Dedifferentiated amniotic fluid mesenchymal stem cell (primary cell): ENCODE results near the gene ZPLD1.

ENCODE experiments used
- DNase-seq: peaks from one replicate; pipeline ENCODE4 v3.0.0-alpha.2; 2016; ENCODE audit errors: extremely low spot score

ZPLD1 gene

GRCh38 chr3:102434715-102435114 lies at the start of gene ZPLD1:
ZPLD1 (plus strand) TSS chr3:102435015; CDS start chr3:102438488, 3,473 bp downstream.
- DNase-seq, result no peak

GRCh38 chr3:102390171-102390864 lies 44.5 kb upstream of the ZPLD1 start:
- no peak for DNase-seq

DNA sequence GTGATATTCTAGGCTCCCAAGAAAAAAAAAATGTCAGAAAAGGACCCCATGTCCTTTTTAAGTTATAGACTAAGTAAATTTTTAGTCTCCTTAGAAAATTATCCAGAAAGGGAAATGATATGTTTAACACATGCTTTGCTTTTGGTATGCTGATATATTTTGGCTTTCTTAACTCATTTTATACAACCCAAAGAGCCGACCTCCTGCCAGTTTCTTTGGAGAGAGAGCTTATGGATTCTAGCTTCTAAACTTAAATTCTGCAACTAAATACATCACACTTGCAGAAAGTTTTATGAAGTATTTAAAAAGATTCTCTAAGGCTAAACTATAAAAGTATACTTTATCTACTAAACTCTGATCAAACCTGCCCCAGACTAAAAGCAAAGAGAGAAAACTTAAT lies 43.9 kb upstream of the ZPLD1 start:
- no peak for DNase-seq

GRCh38 chr3:102391491-102391890 lies 43.3 kb upstream of the ZPLD1 start:
- no peak for DNase-seq

DNA sequence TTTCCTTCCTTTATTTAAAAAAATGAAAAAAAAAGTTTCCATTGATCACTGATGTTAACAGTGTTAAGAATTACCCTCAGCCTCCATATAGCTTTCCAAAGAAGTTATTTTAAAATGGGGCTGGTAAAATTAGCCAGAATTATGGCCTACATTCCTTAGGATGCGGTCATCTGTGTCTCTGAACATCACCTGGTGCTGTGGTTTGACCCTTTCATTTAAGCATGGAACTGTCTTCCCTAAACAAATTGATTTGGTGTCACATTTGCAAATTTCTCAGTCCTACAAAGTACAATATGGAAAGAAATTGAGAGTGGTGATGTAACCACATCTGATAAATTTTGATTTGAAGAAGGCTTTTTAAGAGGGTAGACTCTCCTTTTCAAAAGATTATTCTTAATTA lies 40.3 kb upstream of the ZPLD1 start:
- DNase-seq, result no peak

DNA sequence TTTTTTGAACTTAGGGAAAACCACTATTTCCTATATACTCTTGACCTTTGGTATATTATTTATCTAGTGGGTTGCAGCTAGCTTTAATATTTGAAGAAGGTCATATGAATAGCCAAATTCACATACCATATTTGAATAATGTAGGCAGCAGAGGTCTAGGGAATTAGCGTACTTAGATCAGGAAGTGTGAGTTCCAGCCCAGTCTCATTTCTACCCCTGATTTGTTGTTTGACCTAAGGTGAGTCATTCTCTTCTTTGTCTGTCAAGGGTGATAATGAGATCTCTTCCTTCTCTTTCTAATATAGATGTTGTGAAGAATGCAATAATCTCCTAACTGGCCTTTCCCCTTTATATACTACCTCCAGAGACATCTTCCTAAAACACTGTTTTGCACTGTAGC lies 36.6 kb upstream of the ZPLD1 start:
- DNase-seq, result no peak

DNA sequence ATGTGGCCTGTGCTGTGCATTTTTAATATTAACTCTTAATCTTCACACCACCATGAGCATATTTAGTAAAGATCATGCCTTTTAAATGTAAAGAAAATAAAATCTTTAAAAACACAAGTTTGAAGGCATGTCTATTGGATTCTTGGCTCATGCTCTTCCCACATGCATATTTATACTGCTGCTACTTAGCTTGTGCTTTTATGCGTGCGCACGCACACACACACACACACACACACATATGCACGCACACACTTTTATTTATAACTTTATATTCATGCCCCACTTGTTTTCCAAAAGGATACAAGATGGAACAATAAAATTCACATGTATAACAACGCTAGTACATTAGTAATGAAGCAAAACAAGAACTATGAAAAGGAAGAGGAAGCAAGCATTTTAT lies 36.1 kb upstream of the ZPLD1 start:
- no peak for DNase-seq

- no peak for DNase-seq
These were observed 34.7 kb upstream of the ZPLD1 start for GRCh38 chr3:102400142-102400541.

- no peak for DNase-seq
These were observed 34.0 kb upstream of the ZPLD1 start for GRCh38 chr3:102400766-102401165.

DNA sequence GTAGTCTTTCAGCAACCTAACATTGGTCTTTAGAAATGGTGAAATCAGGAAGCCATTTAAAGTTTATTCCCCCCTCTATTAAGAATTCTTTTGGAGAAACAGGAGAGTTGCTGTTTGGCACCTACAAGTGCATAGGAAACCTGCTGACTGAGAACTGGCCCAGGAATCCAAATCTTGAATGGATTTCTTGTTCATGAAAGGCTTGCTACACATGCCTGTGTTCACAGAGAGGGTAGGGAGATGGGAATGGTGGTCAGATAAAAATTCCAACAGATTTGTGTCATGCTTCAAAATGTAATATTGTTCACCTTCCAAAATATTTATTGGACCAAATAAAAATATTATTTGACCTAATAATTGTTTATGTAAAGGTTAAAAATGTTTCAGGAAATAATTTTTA lies 24.2 kb upstream of the ZPLD1 start:
- no peak for DNase-seq

GRCh38 chr3:102415553-102415952 lies 19.3 kb upstream of the ZPLD1 start:
- DNase-seq, result no peak

DNA sequence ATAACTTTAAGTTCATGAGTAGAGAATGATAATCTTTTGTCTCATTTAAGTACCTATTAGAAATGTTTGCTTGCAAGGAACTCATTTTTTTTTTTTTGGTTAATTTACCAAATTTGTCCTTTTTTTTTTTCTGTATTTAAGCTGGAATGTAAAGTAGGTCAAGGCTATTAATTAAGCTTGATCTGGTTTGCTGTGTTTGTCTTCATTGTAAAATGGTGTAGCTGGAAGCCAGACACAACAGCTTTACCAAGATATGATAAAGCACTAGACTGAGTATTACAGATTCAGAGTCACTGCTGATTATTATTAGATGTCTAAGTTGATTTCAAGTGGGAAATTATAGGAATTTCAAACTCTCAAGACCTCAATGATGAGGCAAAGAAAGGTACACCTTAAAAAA lies 15.0 kb upstream of the ZPLD1 start:
- DNase-seq, result no peak

DNA sequence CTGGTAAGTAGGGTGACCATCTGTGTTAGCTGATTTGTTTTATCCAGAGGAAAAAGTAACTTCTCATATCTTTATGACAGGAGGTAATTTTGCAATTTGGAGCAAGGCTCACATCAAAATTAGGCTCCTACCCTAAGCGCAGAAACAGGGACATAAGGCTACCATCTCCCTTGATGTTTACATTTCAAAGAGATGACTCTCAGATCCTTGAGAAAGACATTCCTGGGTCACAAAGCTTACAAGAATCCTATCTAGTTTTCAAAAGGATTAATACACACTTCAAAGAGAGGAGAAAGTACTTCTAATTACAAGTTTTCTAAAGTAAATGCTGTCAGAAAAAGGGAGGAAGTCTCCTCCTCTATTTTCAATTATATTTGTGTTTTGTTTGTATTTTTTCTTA lies 7.0 kb downstream of the ZPLD1 start:
- no peak for DNase-seq

- no peak for DNase-seq
These were observed 8.2 kb downstream of the ZPLD1 start for GRCh38 chr3:102443021-102443420.

DNA sequence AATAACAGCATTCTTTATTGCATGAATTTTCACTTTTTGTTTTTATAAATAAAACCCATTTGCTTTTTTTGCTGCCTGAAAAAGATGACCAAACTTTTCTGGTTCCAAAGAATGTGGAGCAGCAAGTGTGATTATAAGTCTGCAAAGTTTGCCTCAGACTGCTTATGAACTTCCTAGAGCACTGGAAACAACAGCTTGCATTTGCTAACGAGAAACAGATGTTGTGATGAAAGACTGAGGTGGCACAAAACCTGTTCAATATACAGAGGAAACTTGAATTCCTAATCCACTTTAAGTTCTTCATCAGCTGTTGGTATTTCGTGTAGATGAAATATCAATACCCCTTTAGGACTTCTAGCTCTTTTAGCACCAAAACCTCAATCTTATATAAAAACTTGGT lies 9.3 kb downstream of the ZPLD1 start:
- peak; percentile 44 for DNase-seq

- no peak for DNase-seq
These were observed 12.5 kb downstream of the ZPLD1 start for GRCh38 chr3:102447272-102447671.

DNA sequence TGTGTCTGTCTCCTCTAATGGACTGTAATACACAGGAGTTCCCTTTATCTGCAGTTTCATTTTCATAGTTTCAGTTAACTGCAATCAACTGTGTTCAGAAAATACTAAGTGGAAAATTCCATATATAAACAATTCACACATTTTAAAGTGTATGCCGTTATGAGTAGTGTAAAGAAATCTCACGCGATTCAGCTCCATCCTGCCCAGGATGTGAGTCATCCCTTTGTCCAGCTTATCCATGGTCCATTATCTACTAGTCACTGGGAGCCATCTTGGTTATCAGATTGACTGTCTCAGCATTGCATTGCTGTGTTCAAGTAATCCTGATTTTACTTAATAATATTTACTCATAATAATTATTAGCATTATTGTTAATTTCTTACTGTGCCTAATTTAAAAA lies 14.5 kb downstream of the ZPLD1 start:
- no peak for DNase-seq

DNA sequence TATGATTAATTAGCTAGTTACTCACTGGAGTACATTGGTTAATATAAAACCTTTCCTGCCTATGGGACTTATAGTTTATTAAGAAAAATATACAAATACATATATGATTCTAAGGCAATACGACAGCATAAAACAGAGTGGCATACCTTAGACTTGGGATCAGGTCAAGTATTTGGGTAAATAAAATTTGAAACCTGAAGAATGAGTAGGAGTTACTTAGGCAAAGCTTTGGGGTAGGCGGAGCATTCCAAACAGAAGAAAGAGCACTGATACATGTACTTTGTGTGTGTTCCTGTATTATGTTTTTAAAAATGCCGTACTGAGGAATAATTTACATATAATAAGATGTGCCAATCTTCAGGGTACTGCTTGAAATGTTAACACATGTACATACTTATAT lies 15.1 kb downstream of the ZPLD1 start:
- no peak for DNase-seq

GRCh38 chr3:102450976-102451375 lies 16.2 kb downstream of the ZPLD1 start:
- no peak for DNase-seq

- DNase-seq, result no peak
These were observed 16.7 kb downstream of the ZPLD1 start for GRCh38 chr3:102451543-102451942.

GRCh38 chr3:102454181-102454580 lies 19.4 kb downstream of the ZPLD1 start:
- DNase-seq, result no peak

DNA sequence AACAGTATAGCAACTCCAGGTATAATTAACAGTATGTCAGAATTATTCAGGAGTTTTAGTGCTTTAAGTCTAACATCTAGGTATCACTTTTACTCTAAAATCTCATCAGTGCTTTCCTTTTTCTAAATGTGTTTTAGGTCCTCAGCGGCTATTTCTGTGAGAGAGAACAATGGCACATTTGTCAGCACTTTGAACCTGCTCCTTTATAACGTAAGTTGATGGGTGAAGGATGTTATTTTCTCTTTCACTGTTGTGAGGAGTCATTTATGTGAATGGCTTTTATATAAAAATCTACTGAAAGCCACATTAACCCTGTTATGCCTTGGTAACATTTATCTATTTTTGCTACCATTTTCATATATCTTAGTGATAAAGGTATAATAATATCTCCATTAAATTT lies 22.8 kb downstream of the ZPLD1 start:
- DNase-seq, result no peak

DNA sequence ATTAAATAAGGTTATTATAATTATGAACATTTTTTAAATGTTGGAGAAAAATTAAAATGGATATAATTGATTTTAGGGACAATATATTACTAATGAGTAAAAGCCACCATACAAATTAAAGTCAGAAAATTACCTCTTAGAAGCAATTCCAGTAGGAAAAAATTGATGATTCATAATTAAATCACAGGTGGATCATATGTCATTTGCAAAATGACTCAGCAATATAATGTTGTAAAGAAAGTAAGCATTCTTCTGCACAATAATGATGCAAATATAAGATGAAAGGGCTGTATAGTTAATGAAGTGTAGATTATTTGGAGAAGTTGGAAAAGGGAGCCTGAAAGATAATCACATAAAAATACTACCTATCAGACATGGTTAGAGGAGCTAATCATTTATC lies 25.8 kb downstream of the ZPLD1 start:
- no peak for DNase-seq

DNA sequence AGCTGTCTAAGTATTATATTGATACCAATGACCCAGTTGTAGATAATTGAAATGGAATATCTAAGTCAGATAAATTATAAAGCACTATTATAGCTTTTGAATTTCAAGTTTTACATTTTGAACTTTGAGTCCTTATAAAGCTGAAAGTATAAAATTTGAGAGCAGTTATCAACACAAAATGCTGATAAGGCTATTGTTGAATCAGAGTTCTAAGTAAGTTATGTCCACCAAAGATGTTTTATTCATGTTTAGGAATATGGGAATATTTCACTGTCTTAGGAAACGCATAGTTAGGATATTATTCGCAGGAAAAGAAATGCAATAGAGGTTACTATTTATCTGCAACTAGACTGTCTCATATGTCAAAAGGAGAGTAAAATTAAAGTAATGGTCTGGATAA lies 29.4 kb downstream of the ZPLD1 start:
- DNase-seq, result no peak
